Measurements from ENCODE around the gene CHN2. TPM values are rescaled to one million over a fixed set of nuclear protein-coding genes. Genes with fewer than 3 reads are reported as not detected.
"Not testable (repeated sequence)": the region's sequence is repeated elsewhere in the genome, so short reads cannot be mapped to it uniquely, and the experiment has no call there.

CHN2 gene
- total RNA-seq, 2 donors from 2014 or later = 0.59 TPM; not detected in 1

- DNase-seq (ENCODE audit: low spot score in 2 of 2) = no peak
- no peak for ATAC-seq
- no peaks in the 10 kb centered on the region for H3K9me3 Mint-ChIP-seq
- peaks cover 0 to 5% of the 10 kb centered on the region in 2 donors for H3K36me3 Mint-ChIP-seq
- no peak overlapping the region for H3K27ac Mint-ChIP-seq
Measured at GRCh38 chr7:29488977-29489376, 294.4 kb downstream of the CHN2 start.

GRCh38 chr7:29490094-29490607 lies 295.6 kb downstream of the CHN2 start:
- Mint-ChIP-seq H3K27ac (no peak overlapping the region), H3K9me3 (no peaks in the 10 kb centered on the region), H3K36me3 (peaks cover 0 to 5% of the 10 kb centered on the region in 2 donors)
- ATAC-seq (no peak), DNase-seq (ENCODE audit: low spot score in 2 of 2) (no peak)

- Mint-ChIP-seq H3K36me3 (no peaks in the 10 kb centered on the region), H3K27ac (no peak overlapping the region), H3K9me3 (no peaks in the 10 kb centered on the region)
- ATAC-seq (no peak), DNase-seq (ENCODE audit: low spot score in 2 of 2) (no peak)
Measured at GRCh38 chr7:29494350-29494749, 299.8 kb downstream of the CHN2 start.

- ATAC-seq = no peak
- H3K9me3 Mint-ChIP-seq = no peaks in the 10 kb centered on the region
- no peak for DNase-seq (ENCODE audit: low spot score in 2 of 2)
- H3K36me3 Mint-ChIP-seq = no peaks in the 10 kb centered on the region
- no peak overlapping the region for H3K27ac Mint-ChIP-seq
Measured at GRCh38 chr7:29495653-29496052, 301.1 kb downstream of the CHN2 start.

- DNase-seq (ENCODE audit: low spot score in 2 of 2) (no peak), ATAC-seq (no peak)
- H3K36me3 Mint-ChIP-seq = no peaks in the 10 kb centered on the region
- H3K9me3 Mint-ChIP-seq = no peaks in the 10 kb centered on the region
- H3K27ac Mint-ChIP-seq = no peak overlapping the region
Measured at GRCh38 chr7:29496355-29497020, 301.9 kb downstream of the CHN2 start.

GRCh38 chr7:29499932-29500331 lies 305.4 kb downstream of the CHN2 start:
- no peak for ATAC-seq
- DNase-seq (ENCODE audit: low spot score in 2 of 2) = no peak
- no peaks in the 10 kb centered on the region for H3K9me3 Mint-ChIP-seq
- H3K36me3 Mint-ChIP-seq = no peaks in the 10 kb centered on the region
- H3K27ac Mint-ChIP-seq = no peak overlapping the region

- ATAC-seq = no peak
- Mint-ChIP-seq H3K36me3 (no peaks in the 10 kb centered on the region), H3K9me3 (no peaks in the 10 kb centered on the region), H3K27ac (no peak overlapping the region)
- no peak for DNase-seq (ENCODE audit: low spot score in 2 of 2)
Measured at GRCh38 chr7:29500719-29501118, 306.1 kb downstream of the CHN2 start.

- DNase-seq (ENCODE audit: low spot score in 2 of 2) (no peak), ATAC-seq (no peak)
- H3K9me3 Mint-ChIP-seq = no peaks in the 10 kb centered on the region
- no peaks in the 10 kb centered on the region for H3K36me3 Mint-ChIP-seq
- H3K27ac Mint-ChIP-seq = no peak overlapping the region
Measured at GRCh38 chr7:29502133-29502532, 307.6 kb downstream of the CHN2 start.

- no peak overlapping the region for H3K27ac Mint-ChIP-seq
- ATAC-seq = no peak
- DNase-seq (ENCODE audit: low spot score in 2 of 2) = no peak
- H3K36me3 Mint-ChIP-seq = no peaks in the 10 kb centered on the region
- H3K9me3 Mint-ChIP-seq = no peaks in the 10 kb centered on the region
Measured at GRCh38 chr7:29505931-29506330, 311.4 kb downstream of the CHN2 start.

GRCh38 chr7:29508608-29509007 lies 314.0 kb downstream of the CHN2 start:
- DNase-seq (ENCODE audit: low spot score in 2 of 2) (no peak), ATAC-seq (no peak)
- H3K36me3 Mint-ChIP-seq = no peaks in the 10 kb centered on the region
- no peak overlapping the region for H3K27ac Mint-ChIP-seq
- no peaks in the 10 kb centered on the region for H3K9me3 Mint-ChIP-seq

GRCh38 chr7:29510028-29510427 lies 315.5 kb downstream of the CHN2 start:
- no peak overlapping the region for H3K27ac Mint-ChIP-seq
- no peak for DNase-seq (ENCODE audit: low spot score in 2 of 2)
- H3K9me3 Mint-ChIP-seq = no peaks in the 10 kb centered on the region
- no peaks in the 10 kb centered on the region for H3K36me3 Mint-ChIP-seq
- ATAC-seq = no peak

GRCh38 chr7:29511337-29511736 lies 316.8 kb downstream of the CHN2 start:
- DNase-seq (ENCODE audit: low spot score in 2 of 2) (no peak), ATAC-seq (no peak)
- Mint-ChIP-seq H3K36me3 (no peaks in the 10 kb centered on the region), H3K9me3 (no peaks in the 10 kb centered on the region), H3K27ac (no peak overlapping the region)

GRCh38 chr7:29511851-29512250 lies 317.3 kb downstream of the CHN2 start:
- H3K36me3 Mint-ChIP-seq = no peaks in the 10 kb centered on the region
- H3K27ac Mint-ChIP-seq = no peak overlapping the region
- DNase-seq (ENCODE audit: low spot score in 2 of 2) = no peak
- no peak for ATAC-seq
- H3K9me3 Mint-ChIP-seq = no peaks in the 10 kb centered on the region

- Mint-ChIP-seq H3K9me3 (peaks cover 0 to 4% of the 10 kb centered on the region in 2 donors), H3K27ac (no peak overlapping the region), H3K36me3 (no peaks in the 10 kb centered on the region)
- ATAC-seq (no peak), DNase-seq (ENCODE audit: low spot score in 2 of 2) (no peak)
Measured at GRCh38 chr7:29516491-29516890, 321.9 kb downstream of the CHN2 start.

GRCh38 chr7:29518616-29519015 lies 324.0 kb downstream of the CHN2 start:
- no peaks in the 10 kb centered on the region for H3K36me3 Mint-ChIP-seq
- ATAC-seq (no peak), DNase-seq (ENCODE audit: low spot score in 2 of 2) (no peak)

GRCh38 chr7:29523728-29524127 lies 329.2 kb downstream of the CHN2 start:
- peaks cover 0 to 12% of the 10 kb centered on the region in 2 donors for H3K9me3 Mint-ChIP-seq
- ATAC-seq (no peak), DNase-seq (ENCODE audit: low spot score in 2 of 2) (no peak)
- H3K27ac Mint-ChIP-seq = no peak overlapping the region
- H3K36me3 Mint-ChIP-seq = no peaks in the 10 kb centered on the region

More at GRCh38 chr7:29518616-29519015, 324.0 kb downstream of the CHN2 start:
- Mint-ChIP-seq H3K27ac (no peak overlapping the region), H3K9me3 (peaks cover 0 to 4% of the 10 kb centered on the region in 2 donors)

GRCh38 chr7:29527505-29528108 lies 333.0 kb downstream of the CHN2 start:
- Mint-ChIP-seq H3K27ac (no peak overlapping the region), H3K36me3 (peaks cover 0 to 5% of the 10 kb centered on the region in 2 donors), H3K9me3 (peaks cover 15 to 17% of the 10 kb centered on the region in 2 donors)
- ATAC-seq (no peak), DNase-seq (ENCODE audit: low spot score in 2 of 2) (no peak)

GRCh38 chr7:29528526-29528925 lies 334.0 kb downstream of the CHN2 start:
- H3K36me3 Mint-ChIP-seq; DNase-seq (ENCODE audit: low spot score in 2 of 2); ATAC-seq; H3K27ac Mint-ChIP-seq: not testable (repeated sequence)
- H3K9me3 Mint-ChIP-seq = peaks cover 15 to 17% of the 10 kb centered on the region in 2 donors
